GM12878 (cell line): ENCODE results near the gene BSPRY. TPM values are rescaled to one million over a fixed set of nuclear protein-coding genes. Genes with fewer than 3 reads are reported as not detected.

ENCODE experiments used
- ATAC-seq: fragments of 200-7000 bp; cut with Tn5 transposase; 3 replicates; pipeline ENCODE4 v1.9.1; 2020; ENCODE audit warnings: mild to moderate bottlenecking, moderate library complexity
- BruUV-seq: library from RNA; stranded (reverse); fragments of 400-500 nt; replicated peaks from 2 replicates; lab custom pipeline; 2021; lab: Mats Ljungman, UMichigan
- CTCF ChIA-PET: fragments of 300-600 bp; sonication (Branson Sonifier 250); formaldehyde crosslinking; extraction: SDS; loops from one replicate; lab custom pipeline; 2021; ENCODE audit warnings: inconsistent platforms; lab: Yijun Ruan, JAX
- POLR2A ChIA-PET: fragments of 350-600 bp; formaldehyde crosslinking; extraction: SDS; loops from one replicate; lab custom pipeline; 2021; ENCODE audit warnings: inconsistent platforms; lab: Charles Lee
- RAD21 ChIA-PET: fragments of 300-600 bp; sonication (Branson Sonifier 250); formaldehyde crosslinking; loops from one replicate; lab custom pipeline; 2023; ENCODE audit warnings: antibody characterized with exemption; ENCODE audit not compliant: unreplicated experiment; lab: Charles Lee
- SMC1A ChIA-PET: fragments of 300-600 bp; sonication (Branson Sonifier 250); formaldehyde crosslinking; loops from one replicate; lab custom pipeline; 2023; ENCODE audit not compliant: unreplicated experiment, uncharacterized antibody; lab: Charles Lee
- DNase-seq: peaks from one replicate; pipeline ENCODE4 v3.0.0-alpha.2; 2011; ENCODE audit warnings: low read depth, low spot score
- FAIRE-seq: peaks from 3 replicates; lab custom pipeline; 2011; peaks lifted over from hg19 to GRCh38; lab: Jason Lieb, UNC
- H2AFZ ChIP-seq: 2 replicates; pipeline ENCODE4 v1.6.0; 2011; ENCODE audit warnings: low read depth, low read length, control low read depth; ENCODE audit not compliant: control insufficient read depth
- H3K27ac ChIP-seq: 2 replicates; pipeline ENCODE4 v1.5.1; 2011; ENCODE audit warnings: control low read depth; ENCODE audit not compliant: control insufficient read depth, insufficient read depth
- H3K27me3 ChIP-seq, 2 experiments: replicated peaks in 1 of 2; 2 replicates each; pipeline versions ENCODE4 v1.6.0 to v1.6.1; 2011; ENCODE audit warnings: low read length in 1 of 2; ENCODE audit not compliant: control insufficient read depth in 2 of 2, insufficient read depth in 2 of 2
- H3K36me3 ChIP-seq, 2 experiments: 2 replicates each; pipeline ENCODE4 v1.5.1; 2011; ENCODE audit warnings: low read length in 1 of 2; ENCODE audit not compliant: control insufficient read depth in 2 of 2, insufficient read depth in 2 of 2
- H3K4me1 ChIP-seq: 2 replicates; pipeline ENCODE4 v1.6.1; 2011; ENCODE audit warnings: mild to moderate bottlenecking, low read length, moderate library complexity, mixed read lengths; ENCODE audit not compliant: control insufficient read depth, insufficient read depth
- H3K4me2 ChIP-seq: 2 replicates; pipeline ENCODE4 v1.6.0; 2011; ENCODE audit warnings: control low read depth; ENCODE audit not compliant: control insufficient read depth, insufficient read depth
- H3K4me3 ChIP-seq: fragments of 200-600 bp; sonication (generic); 2 replicates; pipeline ENCODE4 v1.5.1; 2016
- H3K79me2 ChIP-seq: 2 replicates; pipeline ENCODE4 v1.6.0; 2011; ENCODE audit warnings: low read length; ENCODE audit not compliant: control insufficient read depth, insufficient read depth
- H3K9ac ChIP-seq: 2 replicates; pipeline ENCODE4 v1.8.0; 2011; ENCODE audit warnings: low read length, control low read depth, mixed read lengths; ENCODE audit not compliant: control insufficient read depth, insufficient read depth
- H3K9me3 ChIP-seq: replicated peaks from 3 replicates; pipeline ENCODE4 v1.5.1; 2011; ENCODE audit warnings: mild to moderate bottlenecking, low read length; ENCODE audit not compliant: control insufficient read depth, insufficient read depth
- H4K20me1 ChIP-seq: 2 replicates; pipeline ENCODE4 v1.6.0; 2011; ENCODE audit not compliant: control insufficient read depth, insufficient read depth
- BHLHE40 ChIP-seq, 2 experiments: fragments of 450-650 bp in 1 of 2; IDR thresholded peaks; 2 replicates each; pipeline ENCODE4 v1.6.1; 2011 to 2017; ENCODE audit warnings: low read depth in 2 of 2, borderline replicate concordance in 1 of 2, improper control_type of control experiment in 1 of 2, low read length in 1 of 2, mild to moderate bottlenecking in 1 of 2
- CHD2 ChIP-seq: IDR thresholded peaks from 2 replicates; pipeline ENCODE4 v1.6.1; 2011; ENCODE audit warnings: low read depth, low read length, improper control_type of control experiment, borderline replicate concordance
- DPF2 ChIP-seq: fragments of 450-650 bp; IDR thresholded peaks from 2 replicates; pipeline ENCODE4 v1.6.1; 2017; ENCODE audit warnings: mild to moderate bottlenecking
- EP300 ChIP-seq, 2 experiments: fragments of 150-350 bp in 1 of 2; IDR thresholded peaks; 2 replicates each; pipeline ENCODE4 v1.6.1; 2011 to 2012; ENCODE audit warnings: low read depth in 2 of 2, low read length in 2 of 2, borderline replicate concordance in 1 of 2, improper control_type of control experiment in 1 of 2, inconsistent platforms in 1 of 2; ENCODE audit not compliant: control insufficient read depth in 1 of 2
- HCFC1 ChIP-seq: fragments of 150-350 bp; IDR thresholded peaks from 2 replicates; pipeline ENCODE4 v1.6.1; 2014; ENCODE audit warnings: low read length
- LARP7 ChIP-seq: fragments of 450-650 bp; IDR thresholded peaks from 2 replicates; pipeline ENCODE4 v1.6.1; 2017; ENCODE audit warnings: mild to moderate bottlenecking
- MTA3 ChIP-seq: IDR thresholded peaks from 2 replicates; pipeline ENCODE4 v1.6.1; 2012; ENCODE audit warnings: low read length, inconsistent platforms, borderline replicate concordance
- NBN ChIP-seq: fragments of 450-650 bp; IDR thresholded peaks from 2 replicates; pipeline ENCODE4 v1.6.1; 2016
- PAX8 ChIP-seq: fragments of 450-650 bp; IDR thresholded peaks from 2 replicates; pipeline ENCODE4 v1.6.1; 2017; ENCODE audit warnings: mild to moderate bottlenecking, moderate library complexity
- POLR2A ChIP-seq: IDR thresholded peaks from 2 replicates; pipeline ENCODE4 v1.6.1; 2011; ENCODE audit warnings: low read depth, mild to moderate bottlenecking, low read length
- RAD21 ChIP-seq: IDR thresholded peaks from 2 replicates; pipeline ENCODE4 v1.6.1; 2011; ENCODE audit warnings: mild to moderate bottlenecking, low read depth, low read length, moderate library complexity; ENCODE audit not compliant: insufficient read depth
- RUNX3 ChIP-seq: IDR thresholded peaks from 2 replicates; pipeline ENCODE4 v1.6.1; 2012; ENCODE audit warnings: low read length, inconsistent platforms
- YY1 ChIP-seq: IDR thresholded peaks from 2 replicates; pipeline ENCODE4 v1.6.1; 2011; ENCODE audit warnings: low read depth, mild to moderate bottlenecking, low read length
- ZBED1 ChIP-seq: IDR thresholded peaks from 2 replicates; pipeline ENCODE4 v1.6.1; 2016; ENCODE audit warnings: borderline replicate concordance
- WGBS: methylation state at CpG from one replicate; pipeline ENCODE4 v1.1.6; 2016; ENCODE audit warnings: low lambda C conversion rate; ENCODE audit not compliant: insufficient replicate concordance, insufficient coverage; ENCODE audit errors: missing lambda C conversion rate; 5-methylcytosine and 5-hydroxymethylcytosine counted together
- in situ Hi-C: fragments of 300-500 bp; cut with MboI; formaldehyde crosslinking; loops from 9 replicates; pipeline ENCODE4 v1.14.3; 2018; ENCODE audit warnings: mixed read lengths
- intact Hi-C: fragments of 100-400 bp; cut with micrococcal nuclease; formaldehyde crosslinking; loops from one replicate; pipeline ENCODE4 v1.14.2; 2022; ENCODE audit not compliant: unreplicated experiment
- polyA plus RNA-seq, 11 experiments: library from polyadenylated mRNA; depleted of rRNA in 4 of 11; unstranded in 6 of 11; stranded (reverse) in 5 of 11; fragments of >200 nt; fragmentation: Nextera tagmentation in 4 of 11; fragmentation: Illumina TruSeq in 1 of 11; extraction: Ambion mirVana in 4 of 11; extraction: Trizol in 1 of 11; gene quantifications; 1 replicate in 1 of 11; 2 replicates in 10 of 11; pipeline versions ENCODE4 v1.2.1 to v1.2.3, GENCODE V29; 2011 to 2016; ENCODE audit warnings: inconsistent platforms in 2 of 11, missing spikeins in 2 of 11, low read depth in 1 of 11
- total RNA-seq, 4 experiments: library from RNA; depleted of rRNA in 3 of 4; stranded (reverse); fragments of >200 nt in 3 of 4; fragmentation: Illumina TruSeq in 1 of 4; extraction: Trizol in 1 of 4; gene quantifications; 2 replicates each; pipeline versions ENCODE4 v1.2.1 to v1.2.3, GENCODE V29; 2013 to 2021
- TF ChIP-seq, protein P1 (sequence below): fragments of 450-650 bp; IDR thresholded peaks from 2 replicates; pipeline ENCODE4 v1.6.1; 2017; ENCODE audit warnings: low read depth, mild to moderate bottlenecking, moderate library complexity
- TF ChIP-seq, protein P2 (sequence below): fragments of 450-650 bp; formaldehyde crosslinking; IDR thresholded peaks from 2 replicates; pipeline ENCODE4 v1.4.0; 2020; ENCODE audit warnings: mild to moderate bottlenecking, moderate library complexity
- TF ChIP-seq, protein P3 (sequence below): IDR thresholded peaks from 2 replicates; pipeline ENCODE4 v1.6.1; 2011; ENCODE audit warnings: borderline replicate concordance, low read depth, mild to moderate bottlenecking, moderate library complexity, mixed read lengths, low read length; ENCODE audit not compliant: insufficient read depth; ENCODE audit errors: extremely low read length
- TF ChIP-seq, protein P4 (sequence below): fragments of 450-650 bp; IDR thresholded peaks from 2 replicates; pipeline ENCODE4 v1.6.1; 2018; ENCODE audit warnings: borderline replicate concordance, mild to moderate bottlenecking; ENCODE audit not compliant: partially characterized antibody

Gene BSPRY
- total and polyA plus RNA-seq, 10 of the 15 experiments (the other 5 are each of a cell fraction or from before 2014, with no cell fraction given) = 0.45 to 6.3 (median 4.1) TPM

DNA sequence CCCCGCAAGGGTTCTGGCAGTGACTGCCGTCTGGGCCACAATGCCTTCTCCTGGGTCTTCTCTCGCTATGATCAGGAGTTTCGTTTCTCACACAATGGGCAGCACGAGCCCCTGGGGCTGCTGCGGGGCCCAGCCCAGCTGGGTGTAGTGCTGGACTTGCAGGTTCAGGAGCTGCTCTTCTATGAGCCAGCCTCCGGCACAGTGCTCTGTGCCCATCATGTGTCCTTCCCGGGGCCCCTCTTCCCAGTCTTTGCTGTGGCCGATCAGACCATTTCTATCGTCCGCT, 20.5 kb downstream of the BSPRY start:
- ATAC-seq (no peak), FAIRE-seq (no peak), DNase-seq (no peak)
- intact Hi-C loops = no loop called here
- RAD21 ChIA-PET = no interaction called here
- SMC1A ChIA-PET = no interaction called here
- CTCF ChIA-PET = interaction anchor here (0.8 kb wide), 1 partner anchor 12 kb away, joined by 4 read pairs; no protein-coding TSS in a partner anchor
- no peaks in the 10 kb centered on the region for H3K27me3 ChIP-seq
- POLR2A ChIA-PET = interaction anchor here (0.6 kb wide), 1 partner anchor 461 kb away, joined by 3 read pairs; no protein-coding TSS in a partner anchor
- H4K20me1 ChIP-seq = no peaks in the 10 kb centered on the region
- in situ Hi-C loops = no loop called here
- H3K36me3 ChIP-seq = peaks cover 5 to 7% of the 10 kb centered on the region in 2 experiments
- peaks cover 16% of the 10 kb centered on the region for H3K4me1 ChIP-seq
- no peak overlapping the region for H3K4me3 ChIP-seq
- BruUV-seq = no TSS peak
- H3K79me2 ChIP-seq = no peaks in the 10 kb centered on the region
- H3K27ac ChIP-seq = no peak overlapping the region
- no peak overlapping the region for H3K4me2 ChIP-seq
- 54% methylated on average over 11 of the region's 11 CpGs for WGBS
- no peaks in the 10 kb centered on the region for H3K9me3 ChIP-seq
- no peak overlapping the region for H3K9ac ChIP-seq
- H2AFZ ChIP-seq = no peak overlapping the region
- no peak for TF ChIP-seq BHLHE40 (IDR thresholded peaks at IDR 0.05; ENCODE audit: borderline replicate concordance in 1 of 2, low read depth in 2 of 2, low read length in 1 of 2)
- TF ChIP-seq, protein P1, sequence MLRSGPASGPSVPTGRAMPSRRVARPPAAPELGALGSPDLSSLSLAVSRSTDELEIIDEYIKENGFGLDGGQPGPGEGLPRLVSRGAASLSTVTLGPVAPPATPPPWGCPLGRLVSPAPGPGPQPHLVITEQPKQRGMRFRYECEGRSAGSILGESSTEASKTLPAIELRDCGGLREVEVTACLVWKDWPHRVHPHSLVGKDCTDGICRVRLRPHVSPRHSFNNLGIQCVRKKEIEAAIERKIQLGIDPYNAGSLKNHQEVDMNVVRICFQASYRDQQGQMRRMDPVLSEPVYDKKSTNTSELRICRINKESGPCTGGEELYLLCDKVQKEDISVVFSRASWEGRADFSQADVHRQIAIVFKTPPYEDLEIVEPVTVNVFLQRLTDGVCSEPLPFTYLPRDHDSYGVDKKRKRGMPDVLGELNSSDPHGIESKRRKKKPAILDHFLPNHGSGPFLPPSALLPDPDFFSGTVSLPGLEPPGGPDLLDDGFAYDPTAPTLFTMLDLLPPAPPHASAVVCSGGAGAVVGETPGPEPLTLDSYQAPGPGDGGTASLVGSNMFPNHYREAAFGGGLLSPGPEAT = no peak
- TF ChIP-seq, protein P2, sequence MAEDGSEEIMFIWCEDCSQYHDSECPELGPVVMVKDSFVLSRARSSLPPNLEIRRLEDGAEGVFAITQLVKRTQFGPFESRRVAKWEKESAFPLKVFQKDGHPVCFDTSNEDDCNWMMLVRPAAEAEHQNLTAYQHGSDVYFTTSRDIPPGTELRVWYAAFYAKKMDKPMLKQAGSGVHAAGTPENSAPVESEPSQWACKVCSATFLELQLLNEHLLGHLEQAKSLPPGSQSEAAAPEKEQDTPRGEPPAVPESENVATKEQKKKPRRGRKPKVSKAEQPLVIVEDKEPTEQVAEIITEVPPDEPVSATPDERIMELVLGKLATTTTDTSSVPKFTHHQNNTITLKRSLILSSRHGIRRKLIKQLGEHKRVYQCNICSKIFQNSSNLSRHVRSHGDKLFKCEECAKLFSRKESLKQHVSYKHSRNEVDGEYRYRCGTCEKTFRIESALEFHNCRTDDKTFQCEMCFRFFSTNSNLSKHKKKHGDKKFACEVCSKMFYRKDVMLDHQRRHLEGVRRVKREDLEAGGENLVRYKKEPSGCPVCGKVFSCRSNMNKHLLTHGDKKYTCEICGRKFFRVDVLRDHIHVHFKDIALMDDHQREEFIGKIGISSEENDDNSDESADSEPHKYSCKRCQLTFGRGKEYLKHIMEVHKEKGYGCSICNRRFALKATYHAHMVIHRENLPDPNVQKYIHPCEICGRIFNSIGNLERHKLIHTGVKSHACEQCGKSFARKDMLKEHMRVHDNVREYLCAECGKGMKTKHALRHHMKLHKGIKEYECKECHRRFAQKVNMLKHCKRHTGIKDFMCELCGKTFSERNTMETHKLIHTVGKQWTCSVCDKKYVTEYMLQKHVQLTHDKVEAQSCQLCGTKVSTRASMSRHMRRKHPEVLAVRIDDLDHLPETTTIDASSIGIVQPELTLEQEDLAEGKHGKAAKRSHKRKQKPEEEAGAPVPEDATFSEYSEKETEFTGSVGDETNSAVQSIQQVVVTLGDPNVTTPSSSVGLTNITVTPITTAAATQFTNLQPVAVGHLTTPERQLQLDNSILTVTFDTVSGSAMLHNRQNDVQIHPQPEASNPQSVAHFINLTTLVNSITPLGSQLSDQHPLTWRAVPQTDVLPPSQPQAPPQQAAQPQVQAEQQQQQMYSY (CRISPR knock-in tag) = no peak
- TF ChIP-seq PAX8 = no peak
- TF ChIP-seq DPF2 = no peak
- TF ChIP-seq HCFC1 = no peak
- no peak for TF ChIP-seq LARP7
- TF ChIP-seq RUNX3 = no peak
- TF ChIP-seq YY1 = no peak
- TF ChIP-seq MTA3 = no peak
- no peak for TF ChIP-seq EP300 (IDR thresholded peaks at IDR 0.05; ENCODE audit: borderline replicate concordance in 1 of 2, control insufficient read depth in 1 of 2, low read depth in 2 of 2, low read length in 2 of 2)
- TF ChIP-seq POLR2A = no peak
- no peak for TF ChIP-seq ZBED1
- TF ChIP-seq, protein P3, sequence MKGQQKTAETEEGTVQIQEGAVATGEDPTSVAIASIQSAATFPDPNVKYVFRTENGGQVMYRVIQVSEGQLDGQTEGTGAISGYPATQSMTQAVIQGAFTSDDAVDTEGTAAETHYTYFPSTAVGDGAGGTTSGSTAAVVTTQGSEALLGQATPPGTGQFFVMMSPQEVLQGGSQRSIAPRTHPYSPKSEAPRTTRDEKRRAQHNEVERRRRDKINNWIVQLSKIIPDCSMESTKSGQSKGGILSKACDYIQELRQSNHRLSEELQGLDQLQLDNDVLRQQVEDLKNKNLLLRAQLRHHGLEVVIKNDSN = no peak
- TF ChIP-seq, protein P4, sequence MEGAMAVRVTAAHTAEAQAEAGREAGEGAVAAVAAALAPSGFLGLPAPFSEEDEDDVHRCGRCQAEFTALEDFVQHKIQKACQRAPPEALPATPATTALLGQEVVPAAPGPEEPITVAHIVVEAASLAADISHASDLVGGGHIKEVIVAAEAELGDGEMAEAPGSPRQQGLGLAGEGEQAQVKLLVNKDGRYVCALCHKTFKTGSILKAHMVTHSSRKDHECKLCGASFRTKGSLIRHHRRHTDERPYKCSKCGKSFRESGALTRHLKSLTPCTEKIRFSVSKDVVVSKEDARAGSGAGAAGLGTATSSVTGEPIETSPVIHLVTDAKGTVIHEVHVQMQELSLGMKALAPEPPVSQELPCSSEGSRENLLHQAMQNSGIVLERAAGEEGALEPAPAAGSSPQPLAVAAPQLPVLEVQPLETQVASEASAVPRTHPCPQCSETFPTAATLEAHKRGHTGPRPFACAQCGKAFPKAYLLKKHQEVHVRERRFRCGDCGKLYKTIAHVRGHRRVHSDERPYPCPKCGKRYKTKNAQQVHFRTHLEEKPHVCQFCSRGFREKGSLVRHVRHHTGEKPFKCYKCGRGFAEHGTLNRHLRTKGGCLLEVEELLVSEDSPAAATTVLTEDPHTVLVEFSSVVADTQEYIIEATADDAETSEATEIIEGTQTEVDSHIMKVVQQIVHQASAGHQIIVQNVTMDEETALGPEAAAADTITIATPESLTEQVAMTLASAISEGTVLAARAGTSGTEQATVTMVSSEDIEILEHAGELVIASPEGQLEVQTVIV = no peak
- TF ChIP-seq RAD21 = no peak
- TF ChIP-seq CHD2 = no peak
- TF ChIP-seq NBN = no peak
